GM18511 (cell line): Measurements from ENCODE around the gene NUP107.

Experiments
- ATAC-seq: cut with Tn5 transposase; IDR thresholded peaks from one replicate; pipeline ENCODE4 v1.9.1; 2021; ENCODE audit warnings: mild to moderate bottlenecking, moderate library complexity; ENCODE audit not compliant: unreplicated experiment

Gene NUP107

DNA sequence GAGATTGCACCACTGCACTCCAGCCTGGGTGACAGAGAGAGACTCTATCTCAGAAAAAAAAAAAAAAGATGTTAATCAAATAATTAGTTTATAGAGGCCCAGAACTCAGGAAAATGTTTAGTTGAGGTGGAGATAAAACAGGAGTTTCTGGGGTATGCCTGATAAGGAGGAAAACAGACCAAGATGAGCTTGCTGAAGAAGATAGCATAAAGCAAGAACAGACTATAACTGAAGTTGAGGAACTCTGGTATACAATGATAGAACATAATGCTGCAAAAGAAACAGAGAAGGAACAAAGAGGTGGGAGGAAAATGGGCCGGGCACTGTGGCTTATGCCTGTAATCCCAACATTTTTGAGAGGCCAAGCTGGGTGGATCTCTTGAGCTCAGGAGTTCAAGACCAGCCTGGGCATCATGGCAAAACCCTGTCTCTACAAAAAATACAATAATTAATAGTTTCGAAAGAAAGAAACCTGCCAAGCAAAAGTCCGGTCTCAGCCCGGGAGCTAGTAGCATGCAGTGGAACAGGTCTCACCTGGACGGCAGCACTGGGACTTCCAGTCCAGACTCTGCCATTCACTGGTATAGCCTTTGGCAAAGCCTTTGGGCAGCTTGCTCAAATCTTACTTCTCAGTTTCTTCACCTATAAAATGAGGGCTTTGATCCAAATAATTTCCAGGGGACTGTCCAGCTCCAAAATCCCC lies 84.6 kb downstream of the NUP107 start:
- ATAC-seq, result no peak

DNA sequence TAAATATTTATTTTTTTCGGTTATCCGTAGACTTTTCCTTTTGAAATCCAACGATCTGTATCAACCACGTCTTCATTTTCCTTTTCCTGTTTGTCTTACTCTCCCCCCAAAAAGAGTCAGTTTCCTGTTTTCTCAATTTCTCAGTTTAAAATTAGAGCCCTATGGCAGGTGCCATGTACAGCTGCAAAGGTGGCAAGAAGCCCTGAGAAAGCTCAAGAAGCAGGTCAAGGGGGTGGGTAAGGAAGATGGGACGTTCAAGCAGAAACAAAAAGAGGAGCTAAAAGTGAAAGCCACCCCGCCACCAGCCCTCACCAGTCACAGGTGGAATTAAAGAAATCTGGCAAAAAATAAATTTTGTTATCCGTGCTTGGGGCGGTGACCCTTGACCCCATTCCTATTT lies 85.9 kb downstream of the NUP107 start:
- no peak for ATAC-seq

DNA sequence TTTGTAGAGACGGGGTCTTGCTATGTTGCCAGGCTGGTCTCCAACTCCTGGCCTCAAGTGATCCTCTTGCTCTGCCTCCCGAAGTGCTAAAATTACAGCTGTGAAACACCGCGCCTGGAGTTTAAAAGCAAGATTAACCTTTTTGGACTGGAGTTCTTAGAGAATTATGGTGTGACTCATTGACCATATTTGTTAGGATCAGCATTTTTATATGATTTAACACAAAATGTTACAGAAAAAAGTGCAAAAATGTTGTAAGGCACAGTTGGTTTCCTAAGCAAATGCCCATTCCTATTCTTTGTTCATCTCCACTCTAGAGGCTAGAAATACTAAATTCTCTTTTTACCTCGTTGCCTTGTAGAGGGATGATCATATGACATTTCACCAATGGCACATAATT lies 86.8 kb downstream of the NUP107 start:
- no peak for ATAC-seq

DNA sequence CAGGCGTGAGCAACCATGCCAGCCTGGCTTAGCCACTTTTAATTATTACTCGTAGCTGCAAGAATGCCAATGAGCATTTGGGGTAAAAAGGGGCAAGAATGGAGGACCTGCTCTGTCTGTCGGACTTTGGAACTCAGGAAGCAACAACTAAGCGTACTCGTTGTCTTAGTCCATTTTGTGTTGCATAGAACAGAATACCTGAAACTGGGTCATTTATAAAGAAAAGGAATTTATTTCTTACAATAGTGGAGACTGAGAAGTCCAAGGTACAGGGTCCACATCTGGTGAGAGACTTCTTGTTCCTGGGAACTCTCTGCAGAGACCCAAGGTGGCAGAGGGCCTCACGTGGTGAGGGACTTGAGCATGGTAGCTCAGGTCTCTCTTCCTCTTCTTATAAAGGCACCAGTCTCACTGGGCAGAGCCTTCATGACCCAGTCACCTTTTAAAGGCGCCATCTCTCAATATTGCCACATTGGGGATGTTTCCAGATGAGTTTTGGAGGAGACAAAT lies 88.4 kb downstream of the NUP107 start:
- no peak for ATAC-seq

DNA sequence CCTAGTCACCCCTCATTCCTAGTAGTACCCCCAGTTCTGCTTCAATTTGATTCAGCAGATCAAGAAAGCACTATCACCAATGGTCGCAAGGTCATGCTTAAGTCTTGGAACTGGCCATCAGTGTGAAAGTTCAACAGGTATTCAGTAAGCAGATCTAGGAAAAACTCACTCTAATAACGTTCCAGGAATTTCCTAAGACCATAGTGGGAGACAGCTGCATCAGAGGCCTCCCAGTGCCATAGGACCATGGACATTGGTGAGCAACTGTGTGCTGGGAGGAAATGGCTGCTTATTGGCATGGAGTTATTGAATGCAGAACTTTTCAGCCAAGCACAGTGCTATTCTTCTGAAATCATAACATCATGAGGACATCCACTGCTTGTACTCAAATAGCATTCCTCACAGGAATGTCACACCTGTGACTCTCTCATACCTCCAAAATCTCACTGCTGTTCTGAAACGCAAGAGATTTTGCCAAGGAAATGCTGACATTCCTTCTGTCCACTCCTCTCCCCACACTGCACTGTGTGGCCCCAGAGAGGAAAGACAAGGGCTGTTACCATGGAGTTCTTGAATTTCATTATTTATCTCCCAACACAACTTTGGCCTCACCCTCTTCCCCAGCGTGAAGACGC lies 90.3 kb downstream of the NUP107 start:
- no peak for ATAC-seq

DNA sequence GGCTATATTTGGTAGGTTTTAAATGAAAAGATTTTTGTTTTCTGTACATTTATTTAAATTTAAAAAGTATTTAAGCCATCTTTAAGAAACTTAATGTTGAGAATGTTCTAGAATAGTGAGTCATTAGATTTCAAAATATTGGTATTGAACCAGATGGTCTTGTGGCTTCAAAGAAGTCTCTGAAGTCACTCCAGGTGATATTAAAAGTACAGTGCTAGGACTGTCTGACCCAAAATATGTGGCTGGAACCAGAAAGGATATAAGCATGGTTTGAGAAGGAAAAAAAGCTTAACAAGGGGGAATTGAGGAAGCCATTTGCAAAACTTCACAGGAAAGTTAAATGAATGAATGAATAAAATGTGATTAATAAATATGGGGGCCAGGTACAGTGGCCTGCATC lies 92.5 kb downstream of the NUP107 start:
- ATAC-seq, result no peak

- no peak for ATAC-seq
Measured at GRCh38 chr12:68780731-68781130, 94.0 kb downstream of the NUP107 start.

DNA sequence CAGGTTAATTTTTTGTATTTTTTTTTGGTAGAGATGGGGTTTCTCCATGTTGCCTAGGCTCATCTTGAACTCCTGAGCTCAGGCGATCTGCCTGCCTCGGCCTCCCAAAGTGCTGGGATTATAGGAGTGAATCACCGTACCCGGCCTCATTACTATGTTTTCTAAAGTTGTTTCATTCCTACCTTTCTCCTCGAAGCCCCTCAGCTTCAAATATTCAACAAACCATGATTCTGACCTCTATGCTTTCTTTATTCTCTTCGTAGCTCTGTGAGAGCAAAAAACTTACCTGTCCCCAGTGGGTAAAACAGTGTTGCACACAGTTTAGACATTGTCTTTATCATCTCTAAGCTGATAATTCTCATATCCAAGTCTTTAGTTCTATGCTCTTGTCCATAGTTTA lies 95.0 kb downstream of the NUP107 start:
- ATAC-seq, result no peak

DNA sequence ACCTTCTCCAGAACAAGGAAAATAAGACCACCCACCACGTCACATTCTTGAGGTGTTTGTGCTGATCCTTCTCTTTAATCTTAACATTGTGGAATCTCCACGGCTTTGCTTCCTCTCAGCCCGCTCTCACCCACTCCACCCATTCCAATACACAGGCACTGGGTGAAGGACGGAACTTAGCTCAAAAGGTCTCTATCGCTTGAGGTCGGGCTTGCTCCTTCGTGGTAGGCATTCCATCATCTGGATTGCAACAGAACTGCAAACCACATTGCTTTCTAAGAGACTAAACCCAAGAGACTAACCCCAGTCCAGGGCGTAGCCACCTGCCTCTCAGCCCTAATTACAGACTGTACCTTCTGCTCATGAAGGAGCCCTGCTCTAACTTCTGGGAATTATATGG lies 97.2 kb downstream of the NUP107 start:
- no peak for ATAC-seq

DNA sequence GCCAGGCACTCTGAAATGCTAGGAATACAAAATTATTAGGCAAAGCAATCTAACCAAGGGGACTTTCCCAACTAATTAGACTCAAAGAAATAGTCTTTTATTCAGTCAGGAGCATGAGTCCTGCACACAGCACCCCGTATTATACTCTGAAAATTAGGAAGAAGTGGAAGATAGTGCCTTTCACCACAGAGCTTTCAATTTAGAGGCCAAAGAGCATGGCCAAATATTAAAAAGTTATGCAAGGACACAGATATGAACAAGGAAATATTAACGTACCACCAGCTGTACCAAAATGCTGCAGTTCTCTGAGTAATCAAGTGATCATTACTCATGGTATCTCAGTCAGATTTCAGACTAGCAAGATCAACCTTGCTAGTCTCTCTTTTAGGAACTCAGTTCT lies 98.6 kb downstream of the NUP107 start:
- no peak for ATAC-seq

GRCh38 chr12:68785823-68786222 lies 99.0 kb downstream of the NUP107 start:
- ATAC-seq, result no peak

- no peak for ATAC-seq
Measured at GRCh38 chr12:68786929-68787328, 100.2 kb downstream of the NUP107 start.

DNA sequence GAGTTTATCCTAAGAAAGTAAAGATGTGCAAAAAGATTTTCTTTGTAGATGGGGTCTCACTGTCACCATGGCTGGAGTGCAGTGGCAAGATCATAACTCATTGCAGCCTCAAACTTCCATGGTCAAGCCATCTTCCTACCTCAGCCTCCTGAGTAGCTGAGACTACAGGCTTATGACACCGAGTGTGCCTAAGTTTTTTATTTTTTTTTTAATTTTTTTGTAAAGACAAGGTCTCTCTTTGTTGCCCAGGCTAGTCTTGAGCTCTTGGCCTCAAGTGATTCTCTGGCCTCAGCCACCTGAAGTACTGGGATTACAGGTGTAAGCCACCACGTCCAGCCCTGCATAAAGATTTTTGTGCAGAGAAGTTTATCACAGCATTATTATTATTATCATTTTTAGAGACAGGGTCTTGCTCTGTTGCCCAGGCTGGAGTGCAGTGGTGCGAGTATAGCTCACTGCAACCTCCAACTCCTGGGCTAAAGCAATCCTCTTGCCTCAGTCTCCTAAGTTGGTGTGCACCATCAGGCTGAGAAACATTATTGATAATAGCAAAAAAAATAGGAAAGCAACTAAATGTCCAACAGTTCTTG lies 101.9 kb downstream of the NUP107 start:
- no peak for ATAC-seq

DNA sequence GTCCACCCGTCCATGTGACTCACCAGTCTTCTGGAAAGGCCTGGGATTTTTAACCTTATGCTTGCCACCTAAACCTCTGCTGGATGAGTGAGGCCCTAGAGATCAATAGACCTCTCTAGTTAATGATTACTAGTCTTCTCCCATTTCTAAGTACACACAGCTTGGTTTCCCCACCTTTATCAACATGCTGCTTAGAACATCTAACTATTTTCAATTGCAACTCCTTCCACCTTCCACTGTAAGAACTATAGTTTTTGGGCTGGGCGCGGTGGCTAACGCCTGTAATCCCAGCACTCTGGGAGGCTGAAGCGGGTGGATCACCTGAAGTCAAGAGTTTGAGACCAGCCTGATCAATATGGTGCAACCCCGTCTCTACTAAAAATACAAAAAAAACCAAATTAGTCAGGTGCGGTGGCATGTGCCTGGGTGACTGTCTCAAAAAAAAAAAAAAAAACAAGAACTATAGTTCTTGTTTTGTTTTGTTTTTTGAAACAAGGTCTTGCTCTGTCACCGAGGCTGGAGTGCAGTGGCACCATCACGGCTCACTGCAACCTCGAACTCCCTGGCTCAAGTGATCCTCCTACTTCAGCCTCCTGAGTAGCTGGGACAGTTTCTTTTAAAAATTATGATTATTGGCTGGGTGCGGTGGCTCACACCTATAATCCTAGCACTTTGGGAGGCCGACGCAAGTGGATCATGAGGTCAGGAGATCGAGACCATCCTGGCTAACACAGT lies 102.5 kb downstream of the NUP107 start:
- no peak for ATAC-seq

- ATAC-seq, result no peak
Measured at GRCh38 chr12:68790081-68790951, 103.5 kb downstream of the NUP107 start.

- ATAC-seq, result no peak
Measured at GRCh38 chr12:68790952-68791234, 104.1 kb downstream of the NUP107 start.

- no peak for ATAC-seq
Measured at GRCh38 chr12:68791897-68792481, 105.2 kb downstream of the NUP107 start.

DNA sequence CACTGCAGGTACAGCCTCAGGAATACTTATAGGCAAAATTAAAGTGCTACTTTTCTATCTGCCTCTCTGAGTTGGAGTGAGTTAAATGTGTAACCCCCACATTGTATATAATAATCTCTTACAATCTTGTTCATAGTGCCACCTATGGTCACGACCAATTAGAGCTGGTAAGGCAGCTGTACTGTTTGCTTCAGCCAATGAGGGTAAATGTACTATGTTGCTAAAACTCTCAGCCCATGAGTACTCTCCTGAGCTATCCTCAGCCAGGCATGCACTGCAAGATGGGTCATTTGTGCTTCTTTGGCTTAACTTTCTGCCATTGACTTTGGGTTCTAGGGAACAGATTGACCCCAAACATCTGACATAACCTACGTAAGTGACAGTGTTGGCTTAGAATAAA lies 106.2 kb downstream of the NUP107 start:
- peak; percentile 95 for ATAC-seq

- ATAC-seq, result no peak
Measured at GRCh38 chr12:68793436-68793835, 106.7 kb downstream of the NUP107 start.

DNA sequence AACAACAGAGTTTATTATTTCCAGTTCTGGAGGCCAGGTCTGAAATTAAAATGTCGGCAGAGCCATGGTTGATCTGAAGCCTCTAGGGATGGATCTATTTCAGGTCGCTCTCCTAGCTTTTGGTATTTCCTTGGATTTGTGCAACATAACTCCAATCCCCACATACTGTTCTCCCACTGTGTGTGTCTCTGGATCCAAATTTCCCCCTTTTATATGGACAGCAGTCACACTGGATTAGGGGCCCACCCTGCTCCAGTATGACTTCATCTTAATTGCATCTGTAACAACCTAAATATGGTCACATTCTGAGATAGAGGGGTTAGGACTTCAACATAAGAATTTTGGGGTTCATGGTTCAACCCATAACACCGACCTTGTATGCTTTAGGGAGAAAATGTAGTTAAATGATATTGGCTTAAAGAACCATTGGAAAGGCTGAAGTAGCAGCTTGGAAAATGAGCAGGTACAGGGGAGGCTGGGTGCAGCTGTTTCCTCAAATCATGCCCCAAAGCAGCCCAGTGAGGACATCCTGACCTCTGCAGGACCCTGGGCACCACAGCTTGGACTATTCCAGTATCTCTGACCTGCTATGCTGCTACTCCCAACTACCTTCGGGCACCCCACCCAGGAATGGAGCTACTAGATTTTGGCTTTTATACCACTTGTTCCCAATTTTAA lies 107.3 kb downstream of the NUP107 start:
- ATAC-seq, result no peak
